ENCODE results near the gene UNC13A. TPM values are rescaled to one million over a fixed set of nuclear protein-coding genes. Genes with fewer than 3 reads are reported as not detected.

UNC13A gene
- total RNA-seq, 4 donors from 2014 or later: 0.21 to 0.78 (median 0.41) TPM

DNA sequence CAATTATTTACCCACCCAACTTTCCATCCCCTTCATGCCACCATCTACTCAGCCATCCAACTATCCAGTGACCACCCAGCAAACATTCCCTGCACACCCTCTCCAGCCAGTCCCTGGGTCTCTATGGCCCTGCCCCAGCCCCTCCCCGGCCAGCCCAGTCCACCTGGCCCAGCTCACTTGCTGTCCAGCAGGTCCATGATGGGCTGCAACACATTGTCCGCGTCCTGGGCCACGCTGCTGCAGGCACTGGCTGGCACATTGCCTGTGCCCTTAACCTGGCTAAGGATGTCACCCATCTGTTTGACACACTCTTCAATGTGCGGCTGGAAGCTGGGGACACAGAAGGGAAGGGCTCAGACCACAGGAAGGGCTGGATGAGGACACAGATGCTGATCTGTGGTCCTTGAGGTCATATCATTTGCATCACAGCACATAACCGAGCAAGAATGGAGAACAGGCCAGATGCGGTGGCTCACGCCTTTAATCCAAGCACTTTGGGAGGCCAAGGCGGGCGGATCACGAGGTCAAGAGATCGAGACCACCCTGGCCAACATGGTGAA is 61.6 kb downstream of the UNC13A start:
- no peaks in the 10 kb centered on the region for H3K36me3 ChIP-seq
- 85 to 90% methylated on average over 12 of the region's 12 CpGs for WGBS, 2 donors
- H3K9me3 ChIP-seq: peaks cover 0 to 9% (median 0%) of the 10 kb centered on the region in 4 donors

DNA sequence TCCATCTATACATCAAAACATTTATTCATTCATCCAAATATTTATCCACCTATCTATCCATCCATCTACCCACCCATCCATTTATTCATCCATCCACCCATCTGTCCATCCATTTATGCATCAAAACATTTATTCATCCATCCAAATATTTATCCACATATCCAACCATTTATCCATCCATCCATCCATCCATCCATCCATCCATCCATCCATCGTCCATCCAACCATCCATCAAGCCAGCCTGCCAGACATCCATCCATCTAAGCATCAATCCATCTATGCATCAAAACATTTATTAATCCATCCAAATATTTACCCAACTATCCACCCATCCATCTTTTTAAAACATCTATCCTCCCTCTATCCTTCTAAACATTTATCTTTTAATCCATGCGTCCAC is 62.2 kb downstream of the UNC13A start:
- Histone ChIP-seq H3K27me3 (no peaks in the 10 kb centered on the region), H3K36me3 (no peaks in the 10 kb centered on the region), H3K4me3 (no peak overlapping the region), H3K4me1 (no peaks in the 10 kb centered on the region), H3K9me3 (peaks cover 0 to 14% (median 0%) of the 10 kb centered on the region in 4 donors), H3K27ac (no peak overlapping the region)
- no peak for TF ChIP-seq POLR2A (IDR thresholded peaks at IDR 0.05)
- TF ChIP-seq, protein P1, sequence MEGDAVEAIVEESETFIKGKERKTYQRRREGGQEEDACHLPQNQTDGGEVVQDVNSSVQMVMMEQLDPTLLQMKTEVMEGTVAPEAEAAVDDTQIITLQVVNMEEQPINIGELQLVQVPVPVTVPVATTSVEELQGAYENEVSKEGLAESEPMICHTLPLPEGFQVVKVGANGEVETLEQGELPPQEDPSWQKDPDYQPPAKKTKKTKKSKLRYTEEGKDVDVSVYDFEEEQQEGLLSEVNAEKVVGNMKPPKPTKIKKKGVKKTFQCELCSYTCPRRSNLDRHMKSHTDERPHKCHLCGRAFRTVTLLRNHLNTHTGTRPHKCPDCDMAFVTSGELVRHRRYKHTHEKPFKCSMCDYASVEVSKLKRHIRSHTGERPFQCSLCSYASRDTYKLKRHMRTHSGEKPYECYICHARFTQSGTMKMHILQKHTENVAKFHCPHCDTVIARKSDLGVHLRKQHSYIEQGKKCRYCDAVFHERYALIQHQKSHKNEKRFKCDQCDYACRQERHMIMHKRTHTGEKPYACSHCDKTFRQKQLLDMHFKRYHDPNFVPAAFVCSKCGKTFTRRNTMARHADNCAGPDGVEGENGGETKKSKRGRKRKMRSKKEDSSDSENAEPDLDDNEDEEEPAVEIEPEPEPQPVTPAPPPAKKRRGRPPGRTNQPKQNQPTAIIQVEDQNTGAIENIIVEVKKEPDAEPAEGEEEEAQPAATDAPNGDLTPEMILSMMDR (IDR thresholded peaks at IDR 0.05): no peak
- WGBS, 2 donors: 90 to 91% methylated on average over 2 of the region's 2 CpGs
- DNase-seq (ENCODE audit: low spot score in 2 of 2): no peak

More for the DNA sequence above, 61.6 kb downstream of the UNC13A start:
- DNase-seq (ENCODE audit: low spot score in 2 of 2): no peak
- TF ChIP-seq POLR2A (IDR thresholded peaks at IDR 0.05) (no peak), EP300 (IDR thresholded peaks at IDR 0.05) (no peak)
- TF ChIP-seq, protein P1 (IDR thresholded peaks at IDR 0.05): no peak
- H3K27ac ChIP-seq: no peak overlapping the region
- H3K4me3 ChIP-seq: no peak overlapping the region
- no peaks in the 10 kb centered on the region for H3K4me1 ChIP-seq
- H3K27me3 ChIP-seq: no peaks in the 10 kb centered on the region

DNA sequence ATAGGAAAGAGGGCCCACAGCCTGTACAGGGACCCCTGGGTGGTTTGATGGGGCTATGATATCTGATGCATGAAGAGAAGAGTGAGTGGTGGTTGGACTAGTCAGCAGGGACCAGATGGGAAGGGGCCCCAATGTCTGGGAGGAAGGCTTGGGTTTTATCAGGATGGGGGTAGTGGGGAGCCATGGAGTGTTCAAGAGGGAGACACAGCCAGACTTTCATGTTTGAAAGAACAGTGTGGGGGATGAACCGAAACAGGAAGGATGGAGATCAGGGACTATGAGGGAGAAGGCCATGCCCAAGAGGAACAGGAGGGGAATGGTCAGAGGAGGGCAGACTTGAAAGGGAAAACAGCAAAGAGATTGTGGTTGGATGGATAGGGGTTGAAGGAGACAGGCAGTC is 63.1 kb downstream of the UNC13A start:
- WGBS, 2 donors: 86 to 100% methylated on average over 1 of the region's 1 CpG
- Histone ChIP-seq H3K36me3 (no peaks in the 10 kb centered on the region), H3K27ac (no peak overlapping the region), H3K27me3 (peaks cover 0 to under 1% of the 10 kb centered on the region in 2 donors), H3K9me3 (peaks cover 0 to 15% (median 0%) of the 10 kb centered on the region in 4 donors), H3K4me3 (no peak overlapping the region), H3K4me1 (no peaks in the 10 kb centered on the region)
- no peak for DNase-seq (ENCODE audit: low spot score in 2 of 2)
- TF ChIP-seq, protein P1 (IDR thresholded peaks at IDR 0.05): no peak

DNA sequence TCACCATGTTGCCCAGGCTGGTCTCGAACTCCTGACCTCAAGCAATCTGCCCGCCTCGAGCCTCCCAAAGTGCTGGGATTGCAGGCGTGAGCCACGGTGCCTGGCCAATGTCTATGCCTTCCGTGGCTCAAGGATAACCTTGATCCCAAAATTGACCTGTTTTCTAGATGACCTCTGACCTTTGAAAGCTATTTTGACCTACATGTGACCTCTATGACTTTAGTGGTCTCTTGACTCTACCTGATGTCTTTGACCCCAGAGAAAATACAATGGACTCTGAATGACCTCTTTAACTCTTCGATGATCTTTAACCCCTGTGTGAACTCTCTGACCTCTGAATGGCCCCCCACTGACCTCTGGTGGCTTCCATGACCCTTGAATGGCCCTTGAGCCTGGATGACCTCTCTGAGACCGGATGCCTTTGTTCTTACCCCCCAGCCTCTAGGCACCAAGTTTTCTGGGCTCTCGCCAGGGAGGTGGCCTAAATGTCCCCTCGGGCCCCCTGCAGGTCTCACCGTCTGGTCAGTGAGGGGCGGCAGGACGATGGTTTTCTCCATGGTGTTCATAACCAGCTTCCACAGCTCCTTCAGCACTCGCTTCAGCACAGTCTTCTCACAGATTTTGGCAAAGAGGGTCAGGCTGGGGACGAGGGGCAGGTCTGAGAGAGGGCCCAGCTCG is 63.7 kb downstream of the UNC13A start:
- no peak overlapping the region for H3K27ac ChIP-seq
- TF ChIP-seq, protein P1 (IDR thresholded peaks at IDR 0.05): no peak
- TF ChIP-seq POLR2A (IDR thresholded peaks at IDR 0.05) (no peak), EP300 (IDR thresholded peaks at IDR 0.05) (no peak)
- no peak overlapping the region for H3K4me3 ChIP-seq
- no peak for DNase-seq (ENCODE audit: low spot score in 2 of 2)
- WGBS, 2 donors: 76 to 81% methylated on average over 15 to 16 of the region's 16 CpGs
- peaks cover 0 to 6% of the 10 kb centered on the region in 2 donors for H3K27me3 ChIP-seq
- no peaks in the 10 kb centered on the region for H3K36me3 ChIP-seq
- peaks cover 0 to 15% (median 0%) of the 10 kb centered on the region in 4 donors for H3K9me3 ChIP-seq
- H3K4me1 ChIP-seq: no peaks in the 10 kb centered on the region

DNA sequence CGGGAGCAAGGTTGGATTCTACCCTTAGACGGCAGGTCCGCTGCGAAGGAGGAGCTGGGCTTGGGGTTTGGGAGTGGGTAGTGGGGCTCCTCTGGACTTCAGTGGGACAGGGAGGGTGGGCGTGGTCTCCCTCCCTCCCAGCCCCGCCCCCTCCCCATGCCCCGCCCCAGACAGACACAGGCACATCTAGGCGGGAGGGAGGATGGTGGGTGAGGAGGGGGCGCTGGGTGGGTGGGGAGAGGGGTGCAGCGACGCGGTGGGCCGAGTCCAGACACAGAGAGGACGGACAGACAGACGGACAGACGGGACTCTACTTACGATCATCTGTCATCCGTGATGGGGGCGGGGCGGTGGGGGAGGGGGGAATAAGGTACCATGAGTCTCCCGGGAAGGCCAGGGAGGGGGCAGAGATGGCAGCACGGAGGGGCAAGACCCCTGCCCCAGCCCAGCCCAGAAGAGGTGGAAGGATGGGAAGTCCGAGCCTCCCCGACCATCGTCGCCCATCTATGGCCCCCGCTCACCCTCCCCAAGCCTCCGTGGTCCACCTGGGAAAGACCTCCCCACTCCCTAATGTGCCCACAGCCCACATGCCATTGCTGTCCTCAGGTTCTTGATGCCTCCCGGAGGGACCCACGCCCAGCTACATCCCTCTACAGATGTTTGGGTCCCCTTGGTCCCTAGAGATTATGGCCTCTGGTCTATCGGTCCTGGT is 64.8 kb downstream of the UNC13A start:
- WGBS, 2 donors: 83 to 89% methylated on average over 30 to 31 of the region's 31 CpGs
- Histone ChIP-seq H3K4me3 (no peak overlapping the region), H3K27me3 (peaks cover 0 to 6% of the 10 kb centered on the region in 2 donors), H3K27ac (no peak overlapping the region), H3K4me1 (no peaks in the 10 kb centered on the region), H3K9me3 (peaks cover 0 to 15% (median 0%) of the 10 kb centered on the region in 4 donors), H3K36me3 (no peaks in the 10 kb centered on the region)
- no peak for DNase-seq (ENCODE audit: low spot score in 2 of 2)
- TF ChIP-seq POLR2A (IDR thresholded peaks at IDR 0.05) (no peak), EP300 (IDR thresholded peaks at IDR 0.05) (no peak)
- TF ChIP-seq, protein P1 (IDR thresholded peaks at IDR 0.05): no peak

All from tibial nerve (tissue), 4 donors.